HEK293 (cell line): Measurements from ENCODE around the gene CRIM1.

Experiments used
- CTCF ChIP-seq: fragments of 450-650 bp; formaldehyde crosslinking; IDR thresholded peaks from 2 replicates; pipeline ENCODE4 v1.5.1; 2016; ENCODE audit warnings: missing biosample characterization, missing genetic modification characterization
- ELK4 ChIP-seq: IDR thresholded peaks from 2 replicates; pipeline ENCODE4 v1.6.1; 2011; ENCODE audit warnings: mild to moderate bottlenecking, low read depth, low read length, borderline replicate concordance
- PRDM10 ChIP-seq: fragments of 450-650 bp; formaldehyde crosslinking; IDR thresholded peaks from 2 replicates; pipeline ENCODE4 v1.5.1; 2016; ENCODE audit warnings: missing biosample characterization, missing genetic modification characterization
- RBAK ChIP-seq: fragments of 450-650 bp; formaldehyde crosslinking; IDR thresholded peaks from 2 replicates; pipeline ENCODE4 v1.5.1; 2016; ENCODE audit warnings: missing biosample characterization, missing genetic modification characterization
- REST ChIP-seq: fragments of 450-650 bp; formaldehyde crosslinking; IDR thresholded peaks from 2 replicates; pipeline ENCODE4 v1.5.1; 2016; ENCODE audit warnings: missing biosample characterization, missing genetic modification characterization
- TCF7L2 ChIP-seq: IDR thresholded peaks from 2 replicates; pipeline ENCODE4 v1.6.1; 2011; ENCODE audit warnings: low read depth, mild to moderate bottlenecking, inconsistent platforms, low read length, moderate library complexity, borderline replicate concordance
- ZBTB17 ChIP-seq: fragments of 450-650 bp; formaldehyde crosslinking; IDR thresholded peaks from 2 replicates; pipeline ENCODE4 v1.5.1; 2016; ENCODE audit warnings: missing biosample characterization, missing genetic modification characterization
- ZNF404 ChIP-seq: fragments of 450-650 bp; formaldehyde crosslinking; IDR thresholded peaks from 2 replicates; pipeline ENCODE4 v1.5.1; 2017; ENCODE audit warnings: missing biosample characterization, missing genetic modification characterization
- ZNF521 ChIP-seq: fragments of 450-650 bp; formaldehyde crosslinking; IDR thresholded peaks from 2 replicates; pipeline ENCODE4 v1.5.1; 2017; ENCODE audit warnings: missing biosample characterization, mild to moderate bottlenecking, missing genetic modification characterization
- ZNF558 ChIP-seq: fragments of 450-650 bp; formaldehyde crosslinking; IDR thresholded peaks from 2 replicates; pipeline ENCODE4 v1.5.1; 2016; ENCODE audit warnings: missing biosample characterization, missing genetic modification characterization
- ZNF561 ChIP-seq: fragments of 450-650 bp; IDR thresholded peaks from 2 replicates; pipeline ENCODE4 v1.5.1; 2018; ENCODE audit warnings: missing biosample characterization, missing genetic modification characterization, borderline replicate concordance
- ZNF624 ChIP-seq: fragments of 450-650 bp; formaldehyde crosslinking; IDR thresholded peaks from 2 replicates; pipeline ENCODE4 v1.5.1; 2017; ENCODE audit warnings: missing biosample characterization, missing genetic modification characterization
- ZNF747 ChIP-seq: fragments of 450-650 bp; formaldehyde crosslinking; IDR thresholded peaks from 2 replicates; pipeline ENCODE4 v1.5.1; 2016; ENCODE audit warnings: missing biosample characterization, missing genetic modification characterization
- TF ChIP-seq, protein P1 (sequence below): fragments of 450-650 bp; formaldehyde crosslinking; IDR thresholded peaks from 2 replicates; pipeline ENCODE4 v1.5.1; 2016; ENCODE audit warnings: missing biosample characterization, missing genetic modification characterization

DNA sequence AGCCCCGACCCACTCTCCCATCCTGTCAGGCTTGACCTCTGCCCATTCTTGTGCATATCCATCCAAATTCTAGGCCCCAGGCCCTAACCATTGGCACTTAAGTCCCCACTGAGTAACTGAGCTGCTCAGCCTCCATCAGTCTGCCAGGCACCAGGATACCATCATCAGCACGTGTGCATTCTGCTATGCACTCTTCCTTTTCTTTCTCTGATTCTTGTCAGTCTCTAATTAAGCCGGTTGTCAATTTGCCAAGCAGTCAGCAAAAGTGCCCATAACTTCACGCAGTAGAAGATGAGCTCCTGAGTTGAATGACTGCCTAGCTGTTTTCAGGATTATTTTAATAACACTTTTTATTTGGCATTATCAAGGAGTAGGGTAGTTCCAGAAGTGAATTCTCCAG is 135.2 kb downstream of the CRIM1 start:
- TF ChIP-seq CTCF (tag by site-specific recombination) (no peak), ZBTB17 (no peak), ZNF521 (tag by site-specific recombination) (no peak), RBAK (tag by site-specific recombination) (no peak), ZNF747 (tag by site-specific recombination) (no peak), REST (no peak), ZNF404 (no peak), TCF7L2 (no peak), PRDM10 (tag by site-specific recombination) (no peak), ZNF624 (no peak), ELK4 (no peak), ZNF561 (tag by site-specific recombination) (no peak), ZNF558 (tag by site-specific recombination) (no peak)
- TF ChIP-seq, protein P1, sequence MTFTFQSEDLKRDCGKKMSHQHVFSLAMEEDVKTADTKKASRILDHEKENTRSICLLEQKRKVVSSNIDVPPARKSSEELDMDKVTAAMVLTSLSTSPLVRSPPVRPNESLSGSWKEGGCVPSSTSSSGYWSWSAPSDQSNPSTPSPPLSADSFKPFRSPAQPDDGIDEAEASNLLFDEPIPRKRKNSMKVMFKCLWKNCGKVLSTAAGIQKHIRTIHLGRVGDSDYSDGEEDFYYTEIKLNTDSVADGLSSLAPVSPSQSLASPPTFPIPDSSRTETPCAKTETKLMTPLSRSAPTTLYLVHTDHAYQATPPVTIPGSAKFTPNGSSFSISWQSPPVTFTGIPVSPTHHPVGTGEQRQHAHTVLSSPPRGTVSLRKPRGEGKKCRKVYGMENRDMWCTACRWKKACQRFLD, result no peak
